DND-41 (cell line): ENCODE measurements around the gene NRDE2.

Experiments used
- ATAC-seq: fragments of 200-7000 bp; cut with Tn5 transposase; 3 replicates; pipeline ENCODE4 v1.9.1; 2021; ENCODE audit warnings: low read depth; ENCODE audit not compliant: insufficient read depth
- DNase-seq: peaks from one replicate; pipeline ENCODE4 v3.0.0-alpha.2; 2020
- H2AFZ ChIP-seq: 2 replicates; pipeline ENCODE4 v1.6.0; 2012; ENCODE audit warnings: low read depth, low read length
- H3K27ac ChIP-seq: 2 replicates; pipeline ENCODE4 v1.5.1; 2012; ENCODE audit warnings: low read length, inconsistent platforms
- H3K27me3 ChIP-seq: fragments of 200-600 bp; sonication (generic); 2 replicates; pipeline ENCODE4 v1.6.0; 2012; ENCODE audit warnings: low read length, mild to moderate bottlenecking, inconsistent platforms; ENCODE audit not compliant: insufficient read depth, poor library complexity
- H3K36me3 ChIP-seq: 2 replicates; pipeline ENCODE4 v1.5.1; 2012; ENCODE audit warnings: low read length, inconsistent platforms; ENCODE audit not compliant: insufficient read depth
- H3K4me1 ChIP-seq: 2 replicates; pipeline ENCODE4 v1.5.1; 2012; ENCODE audit warnings: mild to moderate bottlenecking, low read length; ENCODE audit not compliant: insufficient read depth
- H3K4me2 ChIP-seq: 2 replicates; pipeline ENCODE4 v1.6.0; 2012; ENCODE audit warnings: mild to moderate bottlenecking, moderate library complexity, low read length, inconsistent platforms; ENCODE audit not compliant: insufficient read depth
- H3K4me3 ChIP-seq, 2 experiments: fragments of 200-600 bp in 1 of 2; shearing (Covaris generic) in 1 of 2; 2 replicates each; pipeline ENCODE4 v1.5.1; 2012 to 2016; ENCODE audit warnings: inconsistent platforms in 2 of 2, low read length in 2 of 2, mild to moderate bottlenecking in 2 of 2, low read depth in 1 of 2, moderate library complexity in 1 of 2
- H3K79me2 ChIP-seq: 2 replicates; pipeline ENCODE4 v1.6.0; 2012; ENCODE audit warnings: low read length, inconsistent platforms; ENCODE audit not compliant: insufficient read depth
- H3K9ac ChIP-seq: 2 replicates; pipeline ENCODE4 v1.6.0; 2012; ENCODE audit warnings: low read depth, mild to moderate bottlenecking, inconsistent platforms, low read length, moderate library complexity
- H3K9me3 ChIP-seq: 2 replicates; pipeline ENCODE4 v1.5.1; 2012; ENCODE audit warnings: low read length, moderate library complexity, mild to moderate bottlenecking, inconsistent platforms; ENCODE audit not compliant: insufficient read depth, severe bottlenecking
- H4K20me1 ChIP-seq: 2 replicates; pipeline ENCODE4 v1.6.0; 2012; ENCODE audit warnings: low read length; ENCODE audit not compliant: insufficient read depth
- EZH2 ChIP-seq: IDR thresholded peaks from 3 replicates; pipeline ENCODE4 v1.6.1; 2012; ENCODE audit warnings: borderline replicate concordance, low read depth, mild to moderate bottlenecking, moderate library complexity, low read length, inconsistent platforms; ENCODE audit not compliant: severe bottlenecking
- TF ChIP-seq, protein P1 (sequence below): IDR thresholded peaks from 2 replicates; pipeline ENCODE4 v1.5.1; 2012; ENCODE audit warnings: borderline replicate concordance, low read length, moderate library complexity, mild to moderate bottlenecking; ENCODE audit not compliant: poor library complexity, severe bottlenecking; ENCODE audit errors: extremely low read depth

Gene NRDE2

DNA sequence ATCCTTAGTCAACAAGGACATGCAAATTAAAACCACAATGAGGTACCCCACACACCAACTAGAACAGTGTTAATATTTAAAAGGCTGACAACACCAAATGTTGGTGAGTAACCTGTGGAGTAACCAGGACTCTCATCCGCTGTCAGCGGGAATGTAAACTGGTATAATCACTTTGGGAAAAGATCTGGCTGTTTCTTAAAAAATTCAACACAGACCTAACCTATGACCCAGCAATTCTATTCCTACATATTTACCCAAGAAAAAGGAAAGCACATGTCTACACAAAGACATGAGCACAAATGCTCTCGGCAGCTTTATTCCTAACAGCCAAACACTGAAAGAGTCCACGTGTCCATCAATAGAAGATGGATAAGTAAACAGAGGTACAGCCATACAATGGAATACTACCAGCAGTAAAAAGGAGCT lies 26.6 kb downstream of the NRDE2 start:
- no peak overlapping the region for H3K9ac ChIP-seq
- H3K79me2 ChIP-seq = no peaks in the 10 kb centered on the region
- no peak overlapping the region for H3K27ac ChIP-seq
- no peak overlapping the region for H3K4me2 ChIP-seq
- H3K36me3 ChIP-seq = peaks cover 80% of the 10 kb centered on the region
- H4K20me1 ChIP-seq = no peaks in the 10 kb centered on the region
- DNase-seq = no peak
- H3K27me3 ChIP-seq = no peaks in the 10 kb centered on the region
- no peak overlapping the region for H3K4me3 ChIP-seq
- no peak overlapping the region for H2AFZ ChIP-seq
- ATAC-seq = no peak
- H3K9me3 ChIP-seq = no peaks in the 10 kb centered on the region
- TF ChIP-seq EZH2 = no peak
- TF ChIP-seq, protein P1, sequence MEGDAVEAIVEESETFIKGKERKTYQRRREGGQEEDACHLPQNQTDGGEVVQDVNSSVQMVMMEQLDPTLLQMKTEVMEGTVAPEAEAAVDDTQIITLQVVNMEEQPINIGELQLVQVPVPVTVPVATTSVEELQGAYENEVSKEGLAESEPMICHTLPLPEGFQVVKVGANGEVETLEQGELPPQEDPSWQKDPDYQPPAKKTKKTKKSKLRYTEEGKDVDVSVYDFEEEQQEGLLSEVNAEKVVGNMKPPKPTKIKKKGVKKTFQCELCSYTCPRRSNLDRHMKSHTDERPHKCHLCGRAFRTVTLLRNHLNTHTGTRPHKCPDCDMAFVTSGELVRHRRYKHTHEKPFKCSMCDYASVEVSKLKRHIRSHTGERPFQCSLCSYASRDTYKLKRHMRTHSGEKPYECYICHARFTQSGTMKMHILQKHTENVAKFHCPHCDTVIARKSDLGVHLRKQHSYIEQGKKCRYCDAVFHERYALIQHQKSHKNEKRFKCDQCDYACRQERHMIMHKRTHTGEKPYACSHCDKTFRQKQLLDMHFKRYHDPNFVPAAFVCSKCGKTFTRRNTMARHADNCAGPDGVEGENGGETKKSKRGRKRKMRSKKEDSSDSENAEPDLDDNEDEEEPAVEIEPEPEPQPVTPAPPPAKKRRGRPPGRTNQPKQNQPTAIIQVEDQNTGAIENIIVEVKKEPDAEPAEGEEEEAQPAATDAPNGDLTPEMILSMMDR = no peak
- H3K4me1 ChIP-seq = no peaks in the 10 kb centered on the region

DNA sequence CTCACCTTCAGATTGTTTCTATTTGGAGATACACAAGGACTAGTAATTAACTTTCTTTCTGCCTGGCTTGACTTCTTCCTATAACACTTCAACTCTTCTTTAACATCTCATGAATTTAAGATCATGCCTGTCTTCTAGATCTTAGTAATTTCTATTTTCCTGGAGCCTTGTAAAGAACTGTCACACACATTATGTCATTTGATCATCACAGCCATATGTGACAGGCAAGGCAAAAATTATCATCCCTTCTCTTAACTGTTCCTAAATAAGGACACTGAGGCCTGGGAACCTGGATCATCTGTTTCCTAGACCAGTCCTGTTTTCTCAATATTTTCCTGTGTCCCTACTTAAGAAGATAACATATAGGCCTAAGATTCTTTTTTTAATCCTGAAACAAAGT lies 27.2 kb downstream of the NRDE2 start:
- no peak for DNase-seq
- no peak overlapping the region for H3K9ac ChIP-seq

DNA sequence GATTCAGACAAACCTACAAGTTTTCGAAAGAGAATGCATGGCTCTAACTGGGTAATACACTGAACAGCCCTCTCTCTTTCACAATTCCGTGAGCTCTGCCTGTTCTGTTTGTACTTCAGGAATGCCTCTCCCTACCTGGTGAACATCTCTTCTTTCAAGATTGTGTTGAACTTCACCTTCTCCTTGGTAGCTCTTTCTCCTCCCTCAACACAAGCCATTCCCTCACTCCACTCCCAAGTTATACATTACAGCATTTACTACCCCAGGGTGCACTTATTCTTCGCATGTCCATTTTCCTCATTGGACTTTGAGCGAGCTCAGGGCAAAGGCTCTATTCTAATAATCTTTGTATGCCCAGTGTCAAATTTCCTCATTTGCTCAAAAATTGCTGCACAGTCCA lies 28.3 kb downstream of the NRDE2 start:
- no peak for DNase-seq
- Histone ChIP-seq H3K4me3 (no peak overlapping the region), H3K27me3 (no peaks in the 10 kb centered on the region), H3K79me2 (no peaks in the 10 kb centered on the region), H4K20me1 (no peaks in the 10 kb centered on the region), H3K4me2 (no peak overlapping the region), H3K9me3 (no peaks in the 10 kb centered on the region), H3K4me1 (no peaks in the 10 kb centered on the region), H3K36me3 (peaks cover 76% of the 10 kb centered on the region), H3K9ac (no peak overlapping the region), H2AFZ (no peak overlapping the region), H3K27ac (no peak overlapping the region)
- ATAC-seq = no peak
- no peak for TF ChIP-seq EZH2
- TF ChIP-seq, protein P1 = no peak

More for the DNA sequence above, 27.2 kb downstream of the NRDE2 start:
- Histone ChIP-seq H4K20me1 (no peaks in the 10 kb centered on the region), H3K4me3 (no peak overlapping the region), H3K4me1 (no peaks in the 10 kb centered on the region), H3K79me2 (no peaks in the 10 kb centered on the region), H3K36me3 (peaks cover 79% of the 10 kb centered on the region), H3K27ac (no peak overlapping the region), H3K4me2 (no peak overlapping the region), H2AFZ (no peak overlapping the region), H3K27me3 (no peaks in the 10 kb centered on the region), H3K9me3 (no peaks in the 10 kb centered on the region)
- TF ChIP-seq, protein P1 = no peak
- no peak for TF ChIP-seq EZH2
- no peak for ATAC-seq
